ENCODE measurements around the gene SENP7. TPM values are rescaled to one million over a fixed set of nuclear protein-coding genes. Genes with fewer than 3 reads are reported as not detected.
"Not testable (repeated sequence)": the region's sequence is repeated elsewhere in the genome, so short reads cannot be mapped to it uniquely, and the experiment has no call there.

The SENP7 gene
- total RNA-seq, 1 experiment from 2014 or later, result 12.0 TPM

DNA sequence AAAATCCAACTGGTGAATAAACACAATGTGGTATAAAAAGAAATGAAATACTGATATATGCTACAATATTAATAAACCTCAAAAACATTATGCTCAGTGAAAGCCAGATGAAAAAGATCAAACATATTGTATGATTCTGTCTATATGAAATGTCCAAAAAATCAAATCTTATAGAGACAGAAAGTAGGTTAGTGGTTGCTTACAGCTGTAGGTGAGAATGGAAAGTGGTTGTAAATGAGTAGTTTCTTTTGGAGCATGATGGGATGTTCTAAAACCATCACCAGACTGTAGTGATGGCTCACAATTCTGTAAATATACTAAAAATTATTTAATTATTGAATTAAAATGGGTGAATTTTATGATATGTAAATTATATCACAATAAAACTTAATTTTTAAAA, 58.4 kb downstream of the SENP7 start:
- H3K27me3 Mint-ChIP-seq (ENCODE audit: unreplicated experiment), result no peaks in the 10 kb centered on the region
- TF ChIP-seq, protein P1, sequence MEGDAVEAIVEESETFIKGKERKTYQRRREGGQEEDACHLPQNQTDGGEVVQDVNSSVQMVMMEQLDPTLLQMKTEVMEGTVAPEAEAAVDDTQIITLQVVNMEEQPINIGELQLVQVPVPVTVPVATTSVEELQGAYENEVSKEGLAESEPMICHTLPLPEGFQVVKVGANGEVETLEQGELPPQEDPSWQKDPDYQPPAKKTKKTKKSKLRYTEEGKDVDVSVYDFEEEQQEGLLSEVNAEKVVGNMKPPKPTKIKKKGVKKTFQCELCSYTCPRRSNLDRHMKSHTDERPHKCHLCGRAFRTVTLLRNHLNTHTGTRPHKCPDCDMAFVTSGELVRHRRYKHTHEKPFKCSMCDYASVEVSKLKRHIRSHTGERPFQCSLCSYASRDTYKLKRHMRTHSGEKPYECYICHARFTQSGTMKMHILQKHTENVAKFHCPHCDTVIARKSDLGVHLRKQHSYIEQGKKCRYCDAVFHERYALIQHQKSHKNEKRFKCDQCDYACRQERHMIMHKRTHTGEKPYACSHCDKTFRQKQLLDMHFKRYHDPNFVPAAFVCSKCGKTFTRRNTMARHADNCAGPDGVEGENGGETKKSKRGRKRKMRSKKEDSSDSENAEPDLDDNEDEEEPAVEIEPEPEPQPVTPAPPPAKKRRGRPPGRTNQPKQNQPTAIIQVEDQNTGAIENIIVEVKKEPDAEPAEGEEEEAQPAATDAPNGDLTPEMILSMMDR (IDR thresholded peaks at IDR 0.05; ENCODE audit: unreplicated experiment), result no peak
- H3K27ac Mint-ChIP-seq (ENCODE audit: unreplicated experiment), result no peak overlapping the region
- no peak for DNase-seq
- BruUV-seq (replicated peaks), result no TSS peak
- no peaks in the 10 kb centered on the region for H3K4me1 Mint-ChIP-seq (ENCODE audit: low read depth, unreplicated experiment)
- CTCF ChIA-PET, result no interaction called here
- no peaks in the 10 kb centered on the region for H3K9me3 Mint-ChIP-seq (ENCODE audit: low read depth, unreplicated experiment)
- intact Hi-C loops (cut with micrococcal nuclease; ENCODE audit: unreplicated experiment), result no loop called here
- no peak overlapping the region for H3K4me3 Mint-ChIP-seq (ENCODE audit: low read depth, unreplicated experiment)
- no peaks in the 10 kb centered on the region for H3K36me3 Mint-ChIP-seq (ENCODE audit: insufficient read depth, unreplicated experiment)

DNA sequence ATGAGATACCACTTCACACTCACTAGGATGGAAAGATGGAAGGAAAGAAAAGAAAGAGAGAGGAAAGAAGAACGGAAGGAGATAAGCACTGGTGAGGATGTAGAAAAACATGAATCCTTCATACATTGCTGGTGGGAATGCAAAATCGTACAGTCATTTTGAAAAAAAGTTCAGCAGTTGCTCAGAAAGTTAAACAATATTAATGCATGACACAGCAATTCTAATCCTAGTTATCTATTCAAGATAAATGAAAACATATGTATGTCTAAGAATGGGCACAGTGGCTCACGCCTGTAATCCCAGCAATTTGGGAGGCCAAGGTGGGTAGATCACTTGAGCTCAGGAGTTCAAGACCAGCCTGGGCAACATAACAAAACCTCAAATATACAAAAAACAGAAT, 59.1 kb downstream of the SENP7 start:
- CTCF ChIA-PET, result no interaction called here
- Mint-ChIP-seq H3K27me3 (ENCODE audit: unreplicated experiment) (no peaks in the 10 kb centered on the region), H3K27ac (ENCODE audit: unreplicated experiment) (no peak overlapping the region), H3K4me3 (ENCODE audit: low read depth, unreplicated experiment) (no peak overlapping the region), H3K4me1 (ENCODE audit: low read depth, unreplicated experiment) (no peaks in the 10 kb centered on the region), H3K9me3 (ENCODE audit: low read depth, unreplicated experiment) (peaks cover under 1% of the 10 kb centered on the region), H3K36me3 (ENCODE audit: insufficient read depth, unreplicated experiment) (no peaks in the 10 kb centered on the region)
- TF ChIP-seq, protein P1 (IDR thresholded peaks at IDR 0.05; ENCODE audit: unreplicated experiment), result no peak
- BruUV-seq (replicated peaks), result no TSS peak
- DNase-seq, result no peak
- intact Hi-C loops (cut with micrococcal nuclease; ENCODE audit: unreplicated experiment), result no loop called here

DNA sequence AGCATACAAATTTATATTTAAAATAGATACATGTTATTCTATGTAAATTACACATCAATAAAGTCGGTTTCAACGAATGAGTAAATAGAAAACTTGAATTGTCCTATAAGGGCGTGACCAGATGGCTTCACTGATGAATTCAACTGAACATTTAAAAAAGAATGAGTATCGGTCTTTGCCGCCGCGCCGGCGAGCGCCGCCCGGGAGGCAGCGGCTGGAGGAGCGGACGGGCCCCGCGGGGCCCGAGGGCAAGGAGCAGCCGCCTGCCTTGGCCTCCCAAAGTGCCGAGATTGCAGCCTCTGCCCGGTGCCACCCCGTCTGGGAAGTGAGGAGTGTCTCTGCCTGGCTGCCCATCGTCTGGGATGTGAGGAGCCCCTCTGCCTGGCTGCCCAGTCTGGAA, 74.4 kb downstream of the SENP7 start:
- not testable (repeated sequence) for H3K36me3 Mint-ChIP-seq (ENCODE audit: insufficient read depth, unreplicated experiment); BruUV-seq (replicated peaks)

DNA sequence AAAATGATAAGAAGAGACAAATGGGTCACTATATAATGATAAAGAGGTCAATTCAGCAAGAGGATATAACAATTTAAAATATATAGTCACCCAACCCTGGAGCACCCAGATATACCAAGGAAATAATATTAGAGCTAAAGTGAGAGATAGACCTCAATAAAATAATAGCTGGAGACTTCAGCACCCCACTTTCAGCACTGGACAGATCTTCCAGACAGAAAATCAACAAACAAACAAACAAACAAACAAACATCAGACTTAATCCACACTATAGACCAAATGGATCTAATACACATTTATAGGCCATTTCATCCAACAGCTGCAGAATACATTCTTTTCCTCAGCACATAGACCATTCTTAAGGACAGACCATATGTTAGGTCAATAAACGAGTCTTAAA, 79.4 kb downstream of the SENP7 start:
- DNase-seq, result no peak
- intact Hi-C loops (cut with micrococcal nuclease; ENCODE audit: unreplicated experiment), result no loop called here
- Mint-ChIP-seq H3K4me3 (ENCODE audit: low read depth, unreplicated experiment) (no peak overlapping the region), H3K4me1 (ENCODE audit: low read depth, unreplicated experiment) (no peaks in the 10 kb centered on the region), H3K9me3 (ENCODE audit: low read depth, unreplicated experiment) (peaks cover 14% of the 10 kb centered on the region), H3K36me3 (ENCODE audit: insufficient read depth, unreplicated experiment) (no peaks in the 10 kb centered on the region), H3K27me3 (ENCODE audit: unreplicated experiment) (no peaks in the 10 kb centered on the region), H3K27ac (ENCODE audit: unreplicated experiment) (no peak overlapping the region)
- TF ChIP-seq, protein P1 (IDR thresholded peaks at IDR 0.05; ENCODE audit: unreplicated experiment), result no peak
- CTCF ChIA-PET, result no interaction called here
- BruUV-seq (replicated peaks), result no TSS peak

More for the DNA sequence above, 74.4 kb downstream of the SENP7 start:
- H3K4me1 Mint-ChIP-seq (ENCODE audit: low read depth, unreplicated experiment); intact Hi-C loops (cut with micrococcal nuclease; ENCODE audit: unreplicated experiment); DNase-seq; H3K4me3 Mint-ChIP-seq (ENCODE audit: low read depth, unreplicated experiment); H3K27me3 Mint-ChIP-seq (ENCODE audit: unreplicated experiment); H3K9me3 Mint-ChIP-seq (ENCODE audit: low read depth, unreplicated experiment); H3K27ac Mint-ChIP-seq (ENCODE audit: unreplicated experiment); CTCF ChIA-PET: not testable (repeated sequence)

DNA sequence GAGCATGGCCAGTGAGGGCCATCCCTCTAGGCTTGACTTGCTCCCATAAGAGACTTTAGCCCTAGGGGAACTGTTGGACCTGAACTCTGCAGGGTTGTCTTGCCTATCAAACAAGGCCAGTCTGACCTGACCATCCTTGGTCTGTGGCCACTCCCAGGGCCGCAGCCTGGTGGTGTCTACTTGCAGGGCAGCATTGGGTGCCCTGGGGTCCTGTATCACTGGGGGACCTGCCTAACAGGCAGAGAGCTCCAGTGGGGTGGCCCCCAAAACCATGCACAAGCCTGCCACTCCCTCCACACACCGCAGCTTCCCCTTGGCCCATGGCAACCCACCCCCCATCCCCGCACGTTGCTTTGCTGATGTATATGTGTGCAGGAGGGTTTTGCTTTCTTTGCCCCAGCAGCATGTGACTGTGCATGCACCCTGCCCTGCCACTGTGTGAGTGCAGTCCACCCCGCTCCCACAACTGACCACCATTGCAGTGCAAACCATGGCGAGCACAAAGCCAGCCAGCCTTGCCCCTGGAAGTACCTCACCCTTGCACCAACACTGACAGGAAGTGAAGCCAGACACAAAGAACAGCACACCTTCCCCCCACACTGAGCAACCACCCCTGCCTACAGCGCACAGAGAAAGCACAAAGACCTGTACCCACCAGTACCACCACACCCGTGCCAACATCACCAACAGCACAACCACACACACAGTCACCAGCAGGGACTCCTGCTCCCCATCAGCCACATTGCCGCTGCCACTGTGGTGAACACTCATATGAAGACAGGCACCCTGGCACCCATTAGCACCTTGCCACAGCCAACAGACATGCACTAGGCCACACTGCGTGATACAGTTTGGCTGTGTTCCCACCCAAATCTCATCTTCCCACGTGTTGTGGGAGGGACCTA, 88.8 kb downstream of the SENP7 start:
- Mint-ChIP-seq H3K4me3 (ENCODE audit: low read depth, unreplicated experiment) (no peak overlapping the region), H3K27me3 (ENCODE audit: unreplicated experiment) (no peaks in the 10 kb centered on the region), H3K27ac (ENCODE audit: unreplicated experiment) (no peak overlapping the region), H3K4me1 (ENCODE audit: low read depth, unreplicated experiment) (no peaks in the 10 kb centered on the region), H3K9me3 (ENCODE audit: low read depth, unreplicated experiment) (no peaks in the 10 kb centered on the region), H3K36me3 (ENCODE audit: insufficient read depth, unreplicated experiment) (no peaks in the 10 kb centered on the region)
- BruUV-seq (replicated peaks), result no TSS peak
- no peak for DNase-seq
- intact Hi-C loops (cut with micrococcal nuclease; ENCODE audit: unreplicated experiment), result no loop called here
- CTCF ChIA-PET, result no interaction called here
- TF ChIP-seq, protein P1 (IDR thresholded peaks at IDR 0.05; ENCODE audit: unreplicated experiment), result no peak

Data from Calu3 (cell line).